Inferior parietal cortex (tissue), 1 donor: Measurements from ENCODE around the gene FBRSL1.
A peak's percentile ranks its signal among the peaks of the same experiment; 100 is the strongest.
"Not testable (repeated sequence)": the region's sequence is repeated elsewhere in the genome, so short reads cannot be mapped to it uniquely, and the experiment has no call there.

Source experiments
- DNase-seq: peaks from one replicate; pipeline ENCODE4 v3.0.0-alpha.2; 2016; ENCODE audit errors: extremely low spot score

Gene FBRSL1

GRCh38 chr12:132525011-132525832 is 35.3 kb downstream of the FBRSL1 start:
- no peak for DNase-seq

GRCh38 chr12:132525833-132526455 is 36.0 kb downstream of the FBRSL1 start:
- DNase-seq, result peak; percentile 74

GRCh38 chr12:132527186-132527882 is 37.4 kb downstream of the FBRSL1 start:
- DNase-seq, result no peak

- DNase-seq, result no peak
These were observed 37.9 kb downstream of the FBRSL1 start for GRCh38 chr12:132527883-132528264.

GRCh38 chr12:132528564-132529106 is 38.7 kb downstream of the FBRSL1 start:
- DNase-seq, result no peak

- no peak for DNase-seq
These were observed 39.3 kb downstream of the FBRSL1 start for GRCh38 chr12:132529156-132529839.

- DNase-seq, result no peak
These were observed 40.0 kb downstream of the FBRSL1 start for GRCh38 chr12:132529906-132530305.

GRCh38 chr12:132530447-132530846 is 40.5 kb downstream of the FBRSL1 start:
- no peak for DNase-seq

- no peak for DNase-seq
These were observed 40.9 kb downstream of the FBRSL1 start for GRCh38 chr12:132530851-132531250.

- DNase-seq, result not testable (repeated sequence)
These were observed 43.0 kb downstream of the FBRSL1 start for GRCh38 chr12:132532711-132533583.

- DNase-seq, result no peak
These were observed 43.6 kb downstream of the FBRSL1 start for GRCh38 chr12:132533584-132533958.

GRCh38 chr12:132534076-132534475 is 44.1 kb downstream of the FBRSL1 start:
- no peak for DNase-seq

GRCh38 chr12:132535019-132535418 is 45.1 kb downstream of the FBRSL1 start:
- DNase-seq, result no peak

- DNase-seq, result no peak
These were observed 46.3 kb downstream of the FBRSL1 start for GRCh38 chr12:132536102-132536876.

- DNase-seq, result no peak
These were observed 47.1 kb downstream of the FBRSL1 start for GRCh38 chr12:132537049-132537448.

GRCh38 chr12:132537836-132538662 is 48.1 kb downstream of the FBRSL1 start:
- DNase-seq, result no peak

- no peak for DNase-seq
These were observed 48.7 kb downstream of the FBRSL1 start for GRCh38 chr12:132538663-132538990.

- DNase-seq, result no peak
These were observed 49.2 kb downstream of the FBRSL1 start for GRCh38 chr12:132539016-132539773.

- DNase-seq, result no peak
These were observed 50.5 kb downstream of the FBRSL1 start for GRCh38 chr12:132540436-132540835.
